ENCODE results near the gene POC1B. TPM values are rescaled to one million over a fixed set of nuclear protein-coding genes. Genes with fewer than 3 reads are reported as not detected.

The POC1B gene
- total and polyA plus RNA-seq, 2 experiments from 2014 or later, result 8.3 to 15.0 TPM

DNA sequence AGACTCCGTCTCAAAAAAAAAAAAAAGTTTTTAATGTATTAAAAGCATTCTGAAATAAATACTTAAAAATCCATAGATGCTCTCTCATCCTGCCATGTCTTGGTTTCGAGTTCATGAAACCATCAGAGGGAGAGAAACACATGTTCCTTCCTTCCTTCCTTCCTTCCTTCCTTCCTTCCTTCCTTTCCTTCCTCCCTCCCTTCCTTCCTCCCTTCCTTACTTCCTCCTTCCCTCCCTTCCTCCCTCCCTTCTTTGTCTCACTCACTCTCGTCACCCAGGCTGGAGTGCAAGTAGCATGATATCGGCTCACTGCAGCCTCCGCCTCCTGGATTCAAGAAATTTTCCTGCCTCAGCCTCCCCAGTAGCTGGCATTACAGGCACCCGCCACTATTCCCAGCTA, 113.2 kb downstream of the POC1B start:
- no peak for TF ChIP-seq EZH2phosphoT487 (IDR thresholded peaks at IDR 0.05; ENCODE audit: insufficient read depth, low read depth)
- no peak for TF ChIP-seq EZH2 (IDR thresholded peaks at IDR 0.05; ENCODE audit: insufficient read depth, poor library complexity, severe bottlenecking)
- Histone ChIP-seq H3K27ac (no peak overlapping the region), H3K4me3 (no peak overlapping the region), H3K4me1 (ENCODE audit: insufficient read depth) (peaks cover 32% of the 10 kb centered on the region), H3K79me2 (ENCODE audit: insufficient read depth) (no peaks in the 10 kb centered on the region), H3F3A (ENCODE audit: insufficient read depth) (peaks cover 11% of the 10 kb centered on the region), H3K27me3 (replicated peaks; ENCODE audit: insufficient read depth) (no peaks in the 10 kb centered on the region), H3K9ac (no peak overlapping the region), H3K4me2 (ENCODE audit: unreplicated experiment) (no peak overlapping the region), H3K36me3 (ENCODE audit: low read depth) (no peaks in the 10 kb centered on the region), H3K9me3 (ENCODE audit: low read depth) (no peaks in the 10 kb centered on the region), H4K20me1 (ENCODE audit: insufficient read depth) (no peaks in the 10 kb centered on the region), H2AFZ (no peak overlapping the region), H3K9me2 (ENCODE audit: insufficient read depth) (no peaks in the 10 kb centered on the region)
- in situ Hi-C loops (cut with MboI), result no loop called here
- DNase-seq, result no peak
- WGBS, 2 experiments (ENCODE audit: low coverage in 1 of 2, low lambda C conversion rate in 2 of 2, missing lambda C conversion rate in 2 of 2), result 92 to 97% methylated on average over 6 of the region's 6 CpGs

DNA sequence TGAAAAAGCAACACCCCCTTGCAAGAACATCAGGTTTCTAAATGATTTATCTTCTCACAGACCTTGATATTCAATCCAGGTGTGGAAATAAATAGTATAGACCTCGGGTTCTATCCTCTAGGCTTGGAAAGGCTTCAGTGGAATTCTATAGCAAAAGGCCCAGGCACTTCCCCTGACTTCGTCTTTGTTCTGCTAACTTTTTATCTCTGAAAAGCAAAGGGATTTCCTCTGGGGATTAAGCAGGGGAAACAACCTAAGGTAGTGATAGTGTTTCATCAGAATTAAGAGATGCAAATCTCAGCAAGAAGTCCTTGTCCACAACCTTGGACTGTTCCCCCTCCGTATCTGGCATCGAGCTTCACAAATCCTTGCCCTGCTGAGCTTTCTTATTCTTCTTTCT, 114.0 kb downstream of the POC1B start:
- in situ Hi-C loops (cut with MboI), result no loop called here
- WGBS, 2 experiments (ENCODE audit: low coverage in 1 of 2, low lambda C conversion rate in 2 of 2, missing lambda C conversion rate in 2 of 2), result 73 to 77% methylated on average over 4 of the region's 4 CpGs
- no peak overlapping the region for H3K27ac ChIP-seq

GRCh38 chr12:89411234-89411633, 114.6 kb downstream of the POC1B start:
- TF ChIP-seq EZH2phosphoT487 (IDR thresholded peaks at IDR 0.05; ENCODE audit: insufficient read depth, low read depth) (no peak), EZH2 (IDR thresholded peaks at IDR 0.05; ENCODE audit: insufficient read depth, poor library complexity, severe bottlenecking) (no peak)
- Histone ChIP-seq H3K27me3 (replicated peaks; ENCODE audit: insufficient read depth) (no peaks in the 10 kb centered on the region), H3F3A (ENCODE audit: insufficient read depth) (0 out of 2 replicates have a peak, but pooled peaks cover 4% of the 10 kb centered on the region), H3K4me1 (ENCODE audit: insufficient read depth) (peaks cover 20% of the 10 kb centered on the region), H3K36me3 (ENCODE audit: low read depth) (no peaks in the 10 kb centered on the region), H4K20me1 (ENCODE audit: insufficient read depth) (no peaks in the 10 kb centered on the region), H3K4me2 (ENCODE audit: unreplicated experiment) (no peak overlapping the region), H3K4me3 (no peak overlapping the region), H3K79me2 (ENCODE audit: insufficient read depth) (no peaks in the 10 kb centered on the region), H2AFZ (no peak overlapping the region), H3K27ac (no peak overlapping the region), H3K9me3 (ENCODE audit: low read depth) (no peaks in the 10 kb centered on the region), H3K9me2 (ENCODE audit: insufficient read depth) (no peaks in the 10 kb centered on the region), H3K9ac (no peak overlapping the region)
- DNase-seq, result no peak
- 92 to 96% methylated on average over 2 of the region's 2 CpGs for WGBS, 2 experiments (ENCODE audit: low coverage in 1 of 2, low lambda C conversion rate in 2 of 2, missing lambda C conversion rate in 2 of 2)
- in situ Hi-C loops (cut with MboI), result no loop called here

More for the DNA sequence above, 114.0 kb downstream of the POC1B start:
- no peaks in the 10 kb centered on the region for H4K20me1 ChIP-seq (ENCODE audit: insufficient read depth)
- no peaks in the 10 kb centered on the region for H3K9me3 ChIP-seq (ENCODE audit: low read depth)
- peaks cover 24% of the 10 kb centered on the region for H3K4me1 ChIP-seq (ENCODE audit: insufficient read depth)
- no peak overlapping the region for H3K4me2 ChIP-seq (ENCODE audit: unreplicated experiment)
- H3K79me2 ChIP-seq (ENCODE audit: insufficient read depth), result no peaks in the 10 kb centered on the region
- H3K9ac ChIP-seq, result no peak overlapping the region
- no peak for DNase-seq
- no peaks in the 10 kb centered on the region for H3K9me2 ChIP-seq (ENCODE audit: insufficient read depth)
- no peaks in the 10 kb centered on the region for H3K36me3 ChIP-seq (ENCODE audit: low read depth)
- H2AFZ ChIP-seq, result no peak overlapping the region
- TF ChIP-seq EZH2phosphoT487 (IDR thresholded peaks at IDR 0.05; ENCODE audit: insufficient read depth, low read depth) (no peak), EZH2 (IDR thresholded peaks at IDR 0.05; ENCODE audit: insufficient read depth, poor library complexity, severe bottlenecking) (no peak)
- 0 out of 2 replicates have a peak, but pooled peaks cover 4% of the 10 kb centered on the region for H3F3A ChIP-seq (ENCODE audit: insufficient read depth)
- H3K27me3 ChIP-seq (replicated peaks; ENCODE audit: insufficient read depth), result no peaks in the 10 kb centered on the region
- no peak overlapping the region for H3K4me3 ChIP-seq

- TF ChIP-seq EZH2phosphoT487 (IDR thresholded peaks at IDR 0.05; ENCODE audit: insufficient read depth, low read depth) (no peak), EZH2 (IDR thresholded peaks at IDR 0.05; ENCODE audit: insufficient read depth, poor library complexity, severe bottlenecking) (no peak)
- H3K27ac ChIP-seq, result no peak overlapping the region
- no peaks in the 10 kb centered on the region for H3K79me2 ChIP-seq (ENCODE audit: insufficient read depth)
- no peaks in the 10 kb centered on the region for H3K36me3 ChIP-seq (ENCODE audit: low read depth)
- no peak overlapping the region for H3K9ac ChIP-seq
- DNase-seq, result no peak
- no peaks in the 10 kb centered on the region for H3F3A ChIP-seq (ENCODE audit: insufficient read depth)
- H3K9me2 ChIP-seq (ENCODE audit: insufficient read depth), result no peaks in the 10 kb centered on the region
- WGBS, 2 experiments (ENCODE audit: low coverage in 1 of 2, low lambda C conversion rate in 2 of 2, missing lambda C conversion rate in 2 of 2), result 85 to 90% methylated on average over 4 of the region's 4 CpGs
- no peaks in the 10 kb centered on the region for H3K9me3 ChIP-seq (ENCODE audit: low read depth)
- no peak overlapping the region for H3K4me3 ChIP-seq
- H4K20me1 ChIP-seq (ENCODE audit: insufficient read depth), result no peaks in the 10 kb centered on the region
- no peak overlapping the region for H3K4me2 ChIP-seq (ENCODE audit: unreplicated experiment)
- in situ Hi-C loops (cut with MboI), result no loop called here
- H2AFZ ChIP-seq, result no peak overlapping the region
- H3K27me3 ChIP-seq (replicated peaks; ENCODE audit: insufficient read depth), result no peaks in the 10 kb centered on the region
- H3K4me1 ChIP-seq (ENCODE audit: insufficient read depth), result no peaks in the 10 kb centered on the region
These were observed 120.1 kb downstream of the POC1B start for GRCh38 chr12:89405626-89406345.

Data from GM23248 (cell line).